Skin epidermis (tissue), 12 donors: ENCODE data around the gene SFXN1.
"Not testable (repeated sequence)": the region's sequence is repeated elsewhere in the genome, so short reads cannot be mapped to it uniquely, and the experiment has no call there.

Source experiments
- H3K27ac ChIP-seq, 21 experiments: fragments of 200-600 bp; sonication (generic) in 11 of 21; one replicate each; pipeline ENCODE4 v1.5.0; 2020; ENCODE audit warnings: mild to moderate bottlenecking in 3 of 21, inconsistent platforms in 2 of 21, moderate library complexity in 2 of 21
- H3K4me3 ChIP-seq, 7 experiments: fragments of 200-600 bp; sonication (generic) in 2 of 7; one replicate each; pipeline ENCODE4 v1.5.0; 2020; ENCODE audit warnings: inconsistent platforms in 2 of 7, mild to moderate bottlenecking in 2 of 7, moderate library complexity in 1 of 7

SFXN1 gene

GRCh38 chr5:175524211-175524610, 45.9 kb downstream of the SFXN1 start:
- H3K4me3 ChIP-seq: no peak overlapping the region
- no peak overlapping the region for H3K27ac ChIP-seq

DNA sequence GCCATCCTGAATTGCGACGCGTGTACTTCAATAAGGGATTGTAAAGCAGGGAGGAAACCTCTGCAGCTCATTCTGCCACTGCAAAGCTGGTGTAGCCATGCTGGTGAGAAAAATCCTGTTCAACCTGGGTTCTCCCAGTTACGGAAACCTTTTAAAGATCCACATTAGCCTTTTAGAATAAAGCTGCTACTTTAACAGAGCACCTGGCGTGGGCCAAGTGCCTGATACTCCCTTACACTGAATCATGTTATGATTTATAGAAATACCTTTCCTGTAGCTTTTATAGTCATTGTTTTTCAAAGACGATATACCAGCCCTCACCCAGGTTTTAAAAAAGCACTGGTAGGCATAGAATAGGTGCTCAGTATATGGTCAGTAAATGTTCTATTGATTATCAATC, 48.3 kb downstream of the SFXN1 start:
- Histone ChIP-seq H3K27ac (no peak overlapping the region), H3K4me3 (no peak overlapping the region)

GRCh38 chr5:175531361-175531760, 53.0 kb downstream of the SFXN1 start:
- Histone ChIP-seq H3K27ac (no peak overlapping the region), H3K4me3 (no peak overlapping the region)

GRCh38 chr5:175534070-175534932, 55.9 kb downstream of the SFXN1 start:
- no peak overlapping the region for H3K4me3 ChIP-seq
- no peak overlapping the region for H3K27ac ChIP-seq

DNA sequence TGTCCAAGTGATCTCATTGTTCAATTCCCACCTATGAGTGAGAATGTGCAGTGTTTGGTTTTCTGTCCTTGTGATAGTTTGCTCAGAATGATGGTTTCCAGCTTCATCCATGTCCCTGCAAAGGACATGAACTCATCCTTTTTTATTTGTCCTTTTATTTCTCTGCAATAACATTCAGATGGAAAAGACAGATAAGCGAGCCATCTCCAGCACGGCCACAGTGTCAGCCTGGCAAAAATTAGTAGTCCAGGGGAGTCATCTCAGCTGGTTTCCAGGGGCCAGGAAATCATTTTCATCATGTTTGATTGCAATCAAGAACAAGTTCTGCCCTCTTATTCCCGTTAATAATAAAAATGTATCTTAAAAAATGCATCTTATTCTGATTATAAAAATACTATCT, 57.0 kb downstream of the SFXN1 start:
- not testable (repeated sequence) for H3K4me3 ChIP-seq

DNA sequence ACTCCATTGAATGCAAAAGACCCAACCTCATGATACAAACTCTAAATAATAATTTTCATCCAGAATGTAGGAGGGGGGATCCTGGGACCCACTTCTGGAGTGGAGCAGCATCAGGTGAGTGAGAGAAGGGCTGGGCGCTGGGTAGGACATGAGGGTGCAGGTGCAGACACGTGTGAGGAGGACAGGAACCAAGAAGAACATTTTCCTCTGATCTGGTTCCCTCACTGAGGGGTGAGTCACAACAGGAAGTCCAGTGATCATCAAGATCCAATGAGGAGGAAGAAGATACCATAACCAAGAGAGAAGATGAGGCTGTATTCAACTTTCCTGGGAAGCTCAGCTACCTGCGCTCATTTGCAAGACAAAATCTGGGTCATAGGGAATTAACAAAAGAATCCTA, 57.4 kb downstream of the SFXN1 start:
- Histone ChIP-seq H3K27ac (no peak overlapping the region), H3K4me3 (no peak overlapping the region)

More for the DNA sequence above, 57.0 kb downstream of the SFXN1 start:
- not testable (repeated sequence) for H3K27ac ChIP-seq

GRCh38 chr5:175538576-175538975, 60.2 kb downstream of the SFXN1 start:
- Histone ChIP-seq H3K27ac (no peak overlapping the region), H3K4me3 (no peak overlapping the region)

GRCh38 chr5:175539936-175540335, 61.6 kb downstream of the SFXN1 start:
- Histone ChIP-seq H3K4me3 (no peak overlapping the region), H3K27ac (no peak overlapping the region)

- no peak overlapping the region for H3K4me3 ChIP-seq
- H3K27ac ChIP-seq: no peak overlapping the region
These were observed 62.9 kb downstream of the SFXN1 start for GRCh38 chr5:175541264-175541663.

- Histone ChIP-seq H3K4me3 (no peak overlapping the region), H3K27ac (no peak overlapping the region)
These were observed 64.0 kb downstream of the SFXN1 start for GRCh38 chr5:175542232-175542965.

DNA sequence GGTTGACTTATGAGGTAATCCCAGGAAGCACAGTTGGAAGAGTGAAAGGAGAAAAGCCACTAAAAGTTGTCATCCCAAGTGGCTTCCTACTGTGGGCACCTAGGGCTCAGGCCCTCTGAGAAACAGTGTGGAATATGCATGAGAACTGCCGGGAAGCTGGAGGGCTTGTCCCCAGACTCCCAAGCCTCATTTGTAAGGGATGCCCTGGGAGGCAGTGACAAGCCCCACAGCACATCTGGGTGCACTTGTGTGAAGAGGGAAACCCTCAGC, 64.5 kb downstream of the SFXN1 start:
- Histone ChIP-seq H3K27ac (no peak overlapping the region), H3K4me3 (no peak overlapping the region)

GRCh38 chr5:175544108-175544511, 65.8 kb downstream of the SFXN1 start:
- Histone ChIP-seq H3K27ac (no peak overlapping the region), H3K4me3 (no peak overlapping the region)

DNA sequence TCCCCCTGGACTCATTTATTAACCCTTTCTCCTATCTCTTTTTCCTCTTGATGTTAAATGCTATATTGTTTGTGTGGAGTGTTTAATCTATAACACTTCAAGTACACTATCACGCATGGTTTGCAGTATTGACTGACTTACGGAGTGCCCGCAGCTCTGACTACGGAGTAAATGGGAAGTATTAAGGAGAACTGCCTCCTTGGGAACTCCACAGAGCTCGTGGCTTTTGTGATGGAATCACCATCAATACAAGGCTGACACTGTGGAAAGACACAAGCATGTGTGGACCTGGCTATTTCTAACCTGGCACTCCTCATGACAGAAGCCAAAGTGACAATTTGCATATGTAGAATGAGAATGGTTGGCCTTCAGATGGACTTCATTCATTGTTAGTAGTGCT, 66.2 kb downstream of the SFXN1 start:
- H3K4me3 ChIP-seq: no peak overlapping the region
- H3K27ac ChIP-seq: no peak overlapping the region

GRCh38 chr5:175547842-175548241, 69.5 kb downstream of the SFXN1 start:
- H3K27ac ChIP-seq: no peak overlapping the region
- H3K4me3 ChIP-seq: no peak overlapping the region

- H3K4me3 ChIP-seq: no peak overlapping the region
- no peak overlapping the region for H3K27ac ChIP-seq
These were observed 70.4 kb downstream of the SFXN1 start for GRCh38 chr5:175548626-175549311.

DNA sequence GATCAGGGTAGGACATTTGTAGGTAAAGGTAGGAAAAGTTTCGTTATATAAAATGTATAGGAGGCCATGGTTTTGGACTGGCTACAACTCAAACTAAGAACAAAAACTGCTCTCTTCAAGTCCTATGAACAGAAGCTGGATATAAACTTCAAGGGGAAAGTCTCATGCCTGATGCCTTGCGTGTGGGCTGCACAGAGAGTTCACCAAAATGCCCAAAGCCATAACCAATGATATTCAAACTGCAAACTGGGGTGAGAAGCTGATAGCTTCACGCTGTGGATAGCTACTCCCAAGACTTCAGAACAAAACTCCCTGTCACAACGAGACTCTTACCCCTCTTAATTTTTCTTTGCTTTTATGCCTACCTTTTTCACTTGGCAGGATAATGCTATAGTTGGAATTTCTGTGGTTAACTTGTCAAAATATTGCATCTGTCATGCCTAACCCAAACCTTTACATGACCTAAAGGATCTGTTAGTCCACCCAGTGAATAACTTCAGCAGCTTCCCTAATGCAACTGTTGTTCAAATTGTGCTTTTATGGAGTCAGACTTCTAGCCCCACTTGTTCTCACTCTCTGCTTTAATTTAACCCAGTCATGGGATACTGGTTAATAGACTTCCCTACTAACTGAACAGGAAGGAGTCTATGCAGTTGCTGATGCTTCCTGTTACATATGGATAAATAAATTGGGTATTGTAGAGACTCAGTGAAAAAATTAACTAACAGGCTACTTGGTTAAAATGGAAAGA, 71.9 kb downstream of the SFXN1 start:
- H3K27ac ChIP-seq: no peak overlapping the region
- no peak overlapping the region for H3K4me3 ChIP-seq

DNA sequence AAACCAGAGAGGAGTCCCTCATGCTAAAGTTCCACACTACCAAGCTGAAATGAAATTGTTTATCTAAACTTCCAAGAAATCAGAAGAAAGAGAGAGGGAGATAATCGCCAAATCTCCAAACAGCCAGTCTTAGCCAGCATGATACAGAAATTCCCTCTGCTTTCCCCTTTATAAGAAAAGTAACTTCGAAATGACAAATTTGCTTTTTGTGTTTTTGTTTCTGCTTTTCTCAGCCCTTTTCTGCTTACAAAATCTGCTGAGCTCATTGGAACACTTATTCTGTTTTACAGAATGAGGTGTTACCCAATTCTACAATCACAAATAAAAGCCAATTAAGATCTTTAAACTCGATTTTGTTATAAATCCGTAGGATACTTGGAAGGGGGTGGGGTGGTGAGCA, 72.9 kb downstream of the SFXN1 start:
- peak overlapping the region in 1 of 21 experiments; percentile 14 for H3K27ac ChIP-seq
- no peak overlapping the region for H3K4me3 ChIP-seq

GRCh38 chr5:175554296-175554695, 75.9 kb downstream of the SFXN1 start:
- Histone ChIP-seq H3K27ac (peak overlapping the region in 1 of 21 experiments; percentile 9), H3K4me3 (no peak overlapping the region)

DNA sequence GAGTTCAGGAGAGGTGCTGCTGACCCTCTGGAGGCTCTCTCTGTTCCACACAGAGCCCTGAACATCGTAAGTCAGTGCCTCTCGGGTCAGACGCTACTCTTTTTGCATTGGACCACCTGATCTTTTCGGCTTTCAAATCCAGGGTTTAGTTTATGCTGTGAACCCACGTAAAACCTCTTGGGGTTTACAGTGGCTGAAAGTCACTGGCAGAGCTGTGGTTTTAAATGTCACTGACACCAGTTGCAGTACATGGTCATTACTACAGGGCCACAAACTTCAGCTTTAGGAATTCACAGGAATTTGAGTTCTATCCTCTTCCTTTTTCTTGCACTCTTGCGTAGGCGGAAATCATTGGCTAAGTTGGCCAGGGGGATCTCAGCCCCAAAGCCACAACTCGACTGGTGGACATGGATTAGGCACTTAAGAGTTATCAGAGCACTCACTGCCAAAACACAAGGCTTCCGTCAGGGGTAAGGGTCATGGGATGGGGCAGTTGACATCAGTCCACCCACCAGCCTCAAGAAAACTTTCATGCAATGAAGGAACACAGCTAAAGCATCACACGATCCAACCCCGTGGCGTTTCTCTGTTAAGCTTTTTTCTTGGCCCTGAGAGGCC, 76.9 kb downstream of the SFXN1 start:
- no peak overlapping the region for H3K4me3 ChIP-seq
- peak overlapping the region in 1 of 21 experiments; percentile 9 for H3K27ac ChIP-seq

DNA sequence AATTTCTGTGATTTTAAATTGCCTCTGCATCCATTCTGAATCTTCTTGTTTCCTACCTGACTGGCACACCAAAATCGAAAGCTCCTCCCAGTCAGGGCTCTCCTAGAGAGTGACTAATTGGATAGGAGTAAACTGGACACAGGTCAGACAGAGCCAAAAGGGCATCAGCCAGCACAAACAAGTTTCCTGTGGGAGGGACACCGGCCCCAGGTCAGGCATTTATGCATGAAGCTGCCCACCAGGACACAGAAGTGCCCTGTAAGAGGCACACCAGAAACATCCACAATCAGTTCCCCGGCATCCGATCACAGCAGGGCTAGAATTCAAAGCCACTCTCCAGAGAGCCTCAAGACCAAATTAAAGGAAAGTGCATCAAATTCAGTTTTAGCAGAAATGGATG, 78.4 kb downstream of the SFXN1 start:
- H3K4me3 ChIP-seq: no peak overlapping the region
- no peak overlapping the region for H3K27ac ChIP-seq
